Upper lobe of left lung (tissue), 4 donors: ENCODE measurements around the gene GOLGA6L10.
"Not testable (repeated sequence)": the region's sequence is repeated elsewhere in the genome, so short reads cannot be mapped to it uniquely, and the experiment has no call there.

Experiments
- CTCF ChIP-seq, 6 experiments: fragments of 450-650 bp in 4 of 6; fragments of 200-600 bp in 2 of 6; sonication (generic) in 2 of 6; IDR thresholded peaks; one replicate each; pipeline ENCODE4 v1.5.1; 2016 to 2019; ENCODE audit warnings: antibody characterized with exemption in 6 of 6
- EP300 ChIP-seq, 4 donors: sonication (generic); formaldehyde crosslinking; IDR thresholded peaks; one replicate each; pipeline ENCODE4 v1.5.1; 2017; ENCODE audit warnings: antibody characterized with exemption in 4 of 4, control low read depth in 2 of 4
- POLR2A ChIP-seq, 4 donors: fragments of 450-650 bp; IDR thresholded peaks; one replicate each; pipeline ENCODE4 v1.5.1; 2016 to 2017; ENCODE audit warnings: antibody characterized with exemption in 4 of 4, mild to moderate bottlenecking in 2 of 4
- POLR2AphosphoS5 ChIP-seq, 2 donors: sonication (generic); formaldehyde crosslinking; IDR thresholded peaks; one replicate each; pipeline ENCODE4 v1.5.1; 2017; ENCODE audit warnings: antibody characterized with exemption in 2 of 2

GRCh38 chr15:82367790-82368189 is 18.5 kb upstream of the GOLGA6L10 start:
- TF ChIP-seq CTCF, POLR2A, POLR2AphosphoS5, EP300 (IDR thresholded peaks at IDR 0.05): not testable (repeated sequence)
